Endothelial cell (in vitro differentiated cells): ENCODE data around the gene VPS54. TPM values are rescaled to one million over a fixed set of nuclear protein-coding genes. Genes with fewer than 3 reads are reported as not detected.
"Not testable (repeated sequence)": the region's sequence is repeated elsewhere in the genome, so short reads cannot be mapped to it uniquely, and the experiment has no call there.

Source experiments
- DNase-seq: peaks from one replicate; pipeline ENCODE4 v3.0.0; 2021; ENCODE audit warnings: low spot score
- H3K27ac Mint-ChIP-seq: one replicate; pipeline ENCODE4 v1.8.0; 2021; ENCODE audit warnings: mixed read lengths, inconsistent platforms; ENCODE audit not compliant: unreplicated experiment
- H3K27me3 Mint-ChIP-seq: one replicate; pipeline ENCODE4 v1.8.0; 2021; ENCODE audit warnings: mild to moderate bottlenecking, moderate library complexity, mixed read lengths, inconsistent platforms; ENCODE audit not compliant: unreplicated experiment
- H3K36me3 Mint-ChIP-seq: one replicate; pipeline ENCODE4 v1.8.0; 2021; ENCODE audit warnings: mild to moderate bottlenecking, low read depth, mixed read lengths, inconsistent platforms; ENCODE audit not compliant: unreplicated experiment
- H3K4me1 Mint-ChIP-seq: one replicate; pipeline ENCODE4 v1.8.0; 2021; ENCODE audit warnings: mild to moderate bottlenecking, mixed read lengths, inconsistent platforms; ENCODE audit not compliant: unreplicated experiment
- H3K4me3 Mint-ChIP-seq: one replicate; pipeline ENCODE4 v1.8.0; 2021; ENCODE audit warnings: mild to moderate bottlenecking, mixed read lengths, inconsistent platforms; ENCODE audit not compliant: unreplicated experiment
- H3K9me3 Mint-ChIP-seq: one replicate; pipeline ENCODE4 v1.8.0; 2021; ENCODE audit warnings: mixed read lengths, inconsistent platforms; ENCODE audit not compliant: unreplicated experiment
- CTCF ChIP-seq: fragments of 200-600 bp; sonication (generic); IDR thresholded peaks from one replicate; pipeline ENCODE4 v1.5.0; 2021; ENCODE audit warnings: antibody characterized with exemption; ENCODE audit not compliant: unreplicated experiment
- total RNA-seq: library from RNA; stranded (reverse); fragmentation: NEBNext Ultra II Directional; extraction: Animal tissue kit (Norgen Biotek cat#: 25700); gene quantifications from one replicate; pipeline ENCODE4 v1.2.1, GENCODE V29; 2021; ENCODE audit not compliant: unreplicated experiment

Gene VPS54
- total RNA-seq, 1 donor from 2014 or later, result 13.6 TPM

GRCh38 chr2:63977904-63978303, 41.3 kb downstream of the VPS54 start:
- Mint-ChIP-seq H3K36me3 (no peaks in the 10 kb centered on the region), H3K27me3 (no peaks in the 10 kb centered on the region), H3K4me1 (no peaks in the 10 kb centered on the region), H3K9me3 (no peaks in the 10 kb centered on the region), H3K4me3 (no peak overlapping the region), H3K27ac (no peak overlapping the region)
- DNase-seq, result no peak
- TF ChIP-seq CTCF, result no peak

GRCh38 chr2:63976125-63976510, 43.1 kb downstream of the VPS54 start:
- Mint-ChIP-seq H3K4me3 (no peak overlapping the region), H3K9me3 (no peaks in the 10 kb centered on the region), H3K27ac (no peak overlapping the region), H3K36me3 (no peaks in the 10 kb centered on the region), H3K4me1 (no peaks in the 10 kb centered on the region), H3K27me3 (no peaks in the 10 kb centered on the region)
- TF ChIP-seq CTCF, result no peak
- DNase-seq, result no peak

GRCh38 chr2:63975437-63976124, 43.6 kb downstream of the VPS54 start:
- H3K27ac Mint-ChIP-seq, result no peak overlapping the region
- no peaks in the 10 kb centered on the region for H3K4me1 Mint-ChIP-seq
- no peak for DNase-seq
- no peak overlapping the region for H3K4me3 Mint-ChIP-seq
- no peaks in the 10 kb centered on the region for H3K36me3 Mint-ChIP-seq
- TF ChIP-seq CTCF, result no peak
- no peaks in the 10 kb centered on the region for H3K9me3 Mint-ChIP-seq
- H3K27me3 Mint-ChIP-seq, result no peaks in the 10 kb centered on the region

- not testable (repeated sequence) for DNase-seq, H3K27me3 Mint-ChIP-seq, H3K4me1 Mint-ChIP-seq, H3K36me3 Mint-ChIP-seq, H3K4me3 Mint-ChIP-seq, H3K27ac Mint-ChIP-seq, H3K9me3 Mint-ChIP-seq
These were observed 44.2 kb downstream of the VPS54 start for GRCh38 chr2:63975036-63975435.

GRCh38 chr2:63962186-63962585, 57.0 kb downstream of the VPS54 start:
- Mint-ChIP-seq H3K27ac (no peak overlapping the region), H3K4me1 (peaks cover 3% of the 10 kb centered on the region), H3K9me3 (no peaks in the 10 kb centered on the region)

More at GRCh38 chr2:63962186-63962585, 57.0 kb downstream of the VPS54 start:
- TF ChIP-seq CTCF, result no peak
- Mint-ChIP-seq H3K36me3 (no peaks in the 10 kb centered on the region), H3K27me3 (no peaks in the 10 kb centered on the region), H3K4me3 (no peak overlapping the region)
- DNase-seq, result no peak
